ENCODE data around the gene RHCE. TPM values are rescaled to one million over a fixed set of nuclear protein-coding genes. Genes with fewer than 3 reads are reported as not detected.
"Not testable (repeated sequence)": the region's sequence is repeated elsewhere in the genome, so short reads cannot be mapped to it uniquely, and the experiment has no call there.

RHCE gene
- polyA plus RNA-seq, 3 donors: 0.47 TPM; not detected in 2

GRCh38 chr1:25405731-25406305, 14.8 kb downstream of the RHCE start:
- H3K27ac Mint-ChIP-seq; H3K27me3 Mint-ChIP-seq (ENCODE audit: low read depth in 3 of 3); H3K9me3 ChIP-seq (replicated peaks in 1 of 2; ENCODE audit: control insufficient read depth in 1 of 2, insufficient read depth in 1 of 2, low read length in 2 of 2); H3K9ac ChIP-seq (ENCODE audit: insufficient read depth, low read length, poor library complexity, severe bottlenecking); H3K36me3 ChIP-seq (replicated peaks in 1 of 2; ENCODE audit: control insufficient read depth in 1 of 2, insufficient read depth in 2 of 2, low read length in 2 of 2); H4K20me1 ChIP-seq (ENCODE audit: insufficient read depth, low read length); H3K36me3 Mint-ChIP-seq; H2AFZ ChIP-seq (ENCODE audit: insufficient read depth, low read depth, low read length, poor library complexity, severe bottlenecking); H3K4me3 Mint-ChIP-seq; H3K4me1 Mint-ChIP-seq; H3K27me3 ChIP-seq (ENCODE audit: control insufficient read depth in 2 of 2, insufficient read depth in 2 of 2, low read length in 2 of 2); H3K4me1 ChIP-seq (ENCODE audit: control insufficient read depth in 1 of 2, insufficient read depth in 2 of 2, low read length in 2 of 2); DNase-seq; intact Hi-C loops (cut with micrococcal nuclease); H3K4me2 ChIP-seq (replicated peaks; ENCODE audit: extremely low read depth, low read length, poor library complexity, severe bottlenecking); H3K4me3 ChIP-seq (replicated peaks in 1 of 3; ENCODE audit: low read depth in 2 of 3, low read length in 3 of 3); H3K9me3 Mint-ChIP-seq; H3K27ac ChIP-seq (ENCODE audit: low read depth in 1 of 2, low read length in 2 of 2); H3K79me2 ChIP-seq (ENCODE audit: insufficient read depth, low read length): not testable (repeated sequence)
- no CpG with 5 or more reads among the region's 12 CpGs for WGBS (ENCODE audit: insufficient coverage)

GRCh38 chr1:25402947-25403803, 17.4 kb downstream of the RHCE start:
- H3K4me2 ChIP-seq (replicated peaks; ENCODE audit: extremely low read depth, low read length, poor library complexity, severe bottlenecking); intact Hi-C loops (cut with micrococcal nuclease); H2AFZ ChIP-seq (ENCODE audit: insufficient read depth, low read depth, low read length, poor library complexity, severe bottlenecking); H3K4me1 ChIP-seq (ENCODE audit: control insufficient read depth in 1 of 2, insufficient read depth in 2 of 2, low read length in 2 of 2); H3K79me2 ChIP-seq (ENCODE audit: insufficient read depth, low read length); H3K27me3 Mint-ChIP-seq (ENCODE audit: low read depth in 3 of 3); H4K20me1 ChIP-seq (ENCODE audit: insufficient read depth, low read length); H3K9me3 ChIP-seq (replicated peaks in 1 of 2; ENCODE audit: control insufficient read depth in 1 of 2, insufficient read depth in 1 of 2, low read length in 2 of 2); H3K27me3 ChIP-seq (ENCODE audit: control insufficient read depth in 2 of 2, insufficient read depth in 2 of 2, low read length in 2 of 2); H3K27ac ChIP-seq (ENCODE audit: low read depth in 1 of 2, low read length in 2 of 2); H3K27ac Mint-ChIP-seq; DNase-seq; H3K4me1 Mint-ChIP-seq; H3K36me3 Mint-ChIP-seq; H3K36me3 ChIP-seq (replicated peaks in 1 of 2; ENCODE audit: control insufficient read depth in 1 of 2, insufficient read depth in 2 of 2, low read length in 2 of 2); H3K4me3 ChIP-seq (replicated peaks in 1 of 3; ENCODE audit: low read depth in 2 of 3, low read length in 3 of 3); H3K4me3 Mint-ChIP-seq; H3K9ac ChIP-seq (ENCODE audit: insufficient read depth, low read length, poor library complexity, severe bottlenecking); H3K9me3 Mint-ChIP-seq: not testable (repeated sequence)
- WGBS (ENCODE audit: insufficient coverage): 0% methylated on average over 1 of the region's 8 CpGs
- peak; percentile 53 for TF ChIP-seq CTCF (IDR thresholded peaks at IDR 0.05)

GRCh38 chr1:25398079-25398478, 22.5 kb downstream of the RHCE start:
- H3K9ac ChIP-seq (ENCODE audit: insufficient read depth, low read length, poor library complexity, severe bottlenecking); H3K79me2 ChIP-seq (ENCODE audit: insufficient read depth, low read length); H3K36me3 Mint-ChIP-seq; H4K20me1 ChIP-seq (ENCODE audit: insufficient read depth, low read length); H3K4me3 Mint-ChIP-seq; H3K27ac ChIP-seq (ENCODE audit: low read depth in 1 of 2, low read length in 2 of 2); H2AFZ ChIP-seq (ENCODE audit: insufficient read depth, low read depth, low read length, poor library complexity, severe bottlenecking); H3K9me3 ChIP-seq (replicated peaks in 1 of 2; ENCODE audit: control insufficient read depth in 1 of 2, insufficient read depth in 1 of 2, low read length in 2 of 2); H3K4me1 ChIP-seq (ENCODE audit: control insufficient read depth in 1 of 2, insufficient read depth in 2 of 2, low read length in 2 of 2); H3K4me3 ChIP-seq (replicated peaks in 1 of 3; ENCODE audit: low read depth in 2 of 3, low read length in 3 of 3); H3K36me3 ChIP-seq (replicated peaks in 1 of 2; ENCODE audit: control insufficient read depth in 1 of 2, insufficient read depth in 2 of 2, low read length in 2 of 2); H3K4me1 Mint-ChIP-seq; H3K27me3 Mint-ChIP-seq (ENCODE audit: low read depth in 3 of 3); DNase-seq; H3K27me3 ChIP-seq (ENCODE audit: control insufficient read depth in 2 of 2, insufficient read depth in 2 of 2, low read length in 2 of 2); H3K9me3 Mint-ChIP-seq; H3K27ac Mint-ChIP-seq; H3K4me2 ChIP-seq (replicated peaks; ENCODE audit: extremely low read depth, low read length, poor library complexity, severe bottlenecking): not testable (repeated sequence)
- WGBS (ENCODE audit: insufficient coverage): no CpG with 5 or more reads among the region's 2 CpGs
- intact Hi-C loops (cut with micrococcal nuclease): loop anchor here in 1 of 2 donors (10.0 kb wide), 1 partner anchor 87 kb away; no protein-coding TSS in a partner anchor

GRCh38 chr1:25397549-25397948, 23.1 kb downstream of the RHCE start:
- not testable (repeated sequence) for H3K4me1 Mint-ChIP-seq; H3K27me3 Mint-ChIP-seq (ENCODE audit: low read depth in 3 of 3); H3K27ac ChIP-seq (ENCODE audit: low read depth in 1 of 2, low read length in 2 of 2); DNase-seq; H4K20me1 ChIP-seq (ENCODE audit: insufficient read depth, low read length); H3K4me2 ChIP-seq (replicated peaks; ENCODE audit: extremely low read depth, low read length, poor library complexity, severe bottlenecking); H3K4me1 ChIP-seq (ENCODE audit: control insufficient read depth in 1 of 2, insufficient read depth in 2 of 2, low read length in 2 of 2); H3K9me3 ChIP-seq (replicated peaks in 1 of 2; ENCODE audit: control insufficient read depth in 1 of 2, insufficient read depth in 1 of 2, low read length in 2 of 2); H3K4me3 ChIP-seq (replicated peaks in 1 of 3; ENCODE audit: low read depth in 2 of 3, low read length in 3 of 3); H3K36me3 ChIP-seq (replicated peaks in 1 of 2; ENCODE audit: control insufficient read depth in 1 of 2, insufficient read depth in 2 of 2, low read length in 2 of 2); H3K79me2 ChIP-seq (ENCODE audit: insufficient read depth, low read length); H2AFZ ChIP-seq (ENCODE audit: insufficient read depth, low read depth, low read length, poor library complexity, severe bottlenecking); H3K9ac ChIP-seq (ENCODE audit: insufficient read depth, low read length, poor library complexity, severe bottlenecking); H3K36me3 Mint-ChIP-seq; H3K27me3 ChIP-seq (ENCODE audit: control insufficient read depth in 2 of 2, insufficient read depth in 2 of 2, low read length in 2 of 2); H3K9me3 Mint-ChIP-seq
- H3K27ac Mint-ChIP-seq: peak overlapping the region in 2 of 7 donors; percentile 35 to 72
- intact Hi-C loops (cut with micrococcal nuclease): loop anchor here in 1 of 2 donors (10.0 kb wide), 1 partner anchor 87 kb away; no protein-coding TSS in a partner anchor
- WGBS (ENCODE audit: insufficient coverage): no CpG with 5 or more reads among the region's 10 CpGs
- H3K4me3 Mint-ChIP-seq: peak overlapping the region in 1 of 2 donors; percentile 16

Measured in CD14-positive monocyte (primary cell).